LNCaP clone FGC (cell line): ENCODE data around the gene PRKCQ.

Experiments
- DNase-seq: peaks from one replicate; pipeline ENCODE4 v3.0.0-alpha.2; 2011; ENCODE audit warnings: low read depth
- H3K4me3 ChIP-seq: 2 replicates; pipeline ENCODE4 v1.5.1; 2011; ENCODE audit warnings: mild to moderate bottlenecking, low read depth, low read length, control low read depth
- CTCF ChIP-seq: IDR thresholded peaks from 2 replicates; pipeline ENCODE4 v1.5.1; 2012; ENCODE audit warnings: mild to moderate bottlenecking; ENCODE audit not compliant: control insufficient read depth, insufficient read depth; ENCODE audit errors: extremely low read depth

Gene PRKCQ

GRCh38 chr10:6579904-6580278 is at the start of gene PRKCQ:
Gene PRKCQ (minus strand): TSS chr10:6580276. CDS start chr10:6515135, 65,141 bp downstream.
- DNase-seq: no peak
- TF ChIP-seq CTCF: no peak
- peak within 1 kb of the TSS; percentile 40 for H3K4me3 ChIP-seq

GRCh38 chr10:6625428-6625827 is 45.4 kb upstream of the PRKCQ start:
- no peak for DNase-seq
- H3K4me3 ChIP-seq: no peak overlapping the region
- TF ChIP-seq CTCF: no peak

- H3K4me3 ChIP-seq: no peak overlapping the region
- TF ChIP-seq CTCF: no peak
- DNase-seq: no peak
Observed at GRCh38 chr10:6624392-6624791, 44.3 kb upstream of the PRKCQ start.

GRCh38 chr10:6622921-6623320 is 42.8 kb upstream of the PRKCQ start:
- H3K4me3 ChIP-seq: no peak overlapping the region
- no peak for TF ChIP-seq CTCF

GRCh38 chr10:6621536-6621935 is 41.5 kb upstream of the PRKCQ start:
- DNase-seq: no peak
- no peak overlapping the region for H3K4me3 ChIP-seq
- TF ChIP-seq CTCF: no peak

More at GRCh38 chr10:6622921-6623320, 42.8 kb upstream of the PRKCQ start:
- no peak for DNase-seq

GRCh38 chr10:6619660-6620059 is 39.6 kb upstream of the PRKCQ start:
- no peak overlapping the region for H3K4me3 ChIP-seq
- TF ChIP-seq CTCF: no peak
- no peak for DNase-seq

GRCh38 chr10:6618340-6618739 is 38.3 kb upstream of the PRKCQ start:
- TF ChIP-seq CTCF: no peak
- no peak overlapping the region for H3K4me3 ChIP-seq
- DNase-seq: no peak
